ENCODE measurements around the gene SDHAF2.

DNA sequence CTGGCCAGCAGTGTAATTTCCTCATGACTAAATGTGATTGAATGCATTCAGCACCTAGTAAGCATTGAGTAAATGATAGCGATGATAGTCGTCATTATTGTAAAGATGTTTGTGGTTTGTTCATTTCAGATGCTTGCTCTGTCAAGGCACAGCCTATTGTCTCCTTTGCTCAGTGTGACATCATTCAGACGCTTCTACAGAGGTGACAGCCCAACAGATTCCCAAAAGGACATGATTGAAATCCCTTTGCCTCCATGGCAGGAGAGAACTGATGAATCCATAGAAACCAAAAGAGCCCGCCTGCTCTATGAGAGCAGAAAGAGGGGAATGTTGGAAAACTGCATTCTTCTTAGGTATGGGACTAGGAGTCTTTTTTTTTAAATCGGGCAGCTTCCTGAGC is 7.6 kb downstream of the SDHAF2 start:
- TF ChIP-seq, protein P1, sequence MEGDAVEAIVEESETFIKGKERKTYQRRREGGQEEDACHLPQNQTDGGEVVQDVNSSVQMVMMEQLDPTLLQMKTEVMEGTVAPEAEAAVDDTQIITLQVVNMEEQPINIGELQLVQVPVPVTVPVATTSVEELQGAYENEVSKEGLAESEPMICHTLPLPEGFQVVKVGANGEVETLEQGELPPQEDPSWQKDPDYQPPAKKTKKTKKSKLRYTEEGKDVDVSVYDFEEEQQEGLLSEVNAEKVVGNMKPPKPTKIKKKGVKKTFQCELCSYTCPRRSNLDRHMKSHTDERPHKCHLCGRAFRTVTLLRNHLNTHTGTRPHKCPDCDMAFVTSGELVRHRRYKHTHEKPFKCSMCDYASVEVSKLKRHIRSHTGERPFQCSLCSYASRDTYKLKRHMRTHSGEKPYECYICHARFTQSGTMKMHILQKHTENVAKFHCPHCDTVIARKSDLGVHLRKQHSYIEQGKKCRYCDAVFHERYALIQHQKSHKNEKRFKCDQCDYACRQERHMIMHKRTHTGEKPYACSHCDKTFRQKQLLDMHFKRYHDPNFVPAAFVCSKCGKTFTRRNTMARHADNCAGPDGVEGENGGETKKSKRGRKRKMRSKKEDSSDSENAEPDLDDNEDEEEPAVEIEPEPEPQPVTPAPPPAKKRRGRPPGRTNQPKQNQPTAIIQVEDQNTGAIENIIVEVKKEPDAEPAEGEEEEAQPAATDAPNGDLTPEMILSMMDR (IDR thresholded peaks at IDR 0.05): no peak
- TF ChIP-seq POLR2AphosphoS5 (IDR thresholded peaks at IDR 0.05): no peak
